OCI-M2 (cell line): Measurements from ENCODE around the gene NHERF1.

Experiments used
- DNase-seq: peaks from one replicate; lab custom pipeline; 2025; ENCODE audit not compliant: unreplicated experiment; lab: John Stamatoyannopoulos, UW

NHERF1 gene

DNA sequence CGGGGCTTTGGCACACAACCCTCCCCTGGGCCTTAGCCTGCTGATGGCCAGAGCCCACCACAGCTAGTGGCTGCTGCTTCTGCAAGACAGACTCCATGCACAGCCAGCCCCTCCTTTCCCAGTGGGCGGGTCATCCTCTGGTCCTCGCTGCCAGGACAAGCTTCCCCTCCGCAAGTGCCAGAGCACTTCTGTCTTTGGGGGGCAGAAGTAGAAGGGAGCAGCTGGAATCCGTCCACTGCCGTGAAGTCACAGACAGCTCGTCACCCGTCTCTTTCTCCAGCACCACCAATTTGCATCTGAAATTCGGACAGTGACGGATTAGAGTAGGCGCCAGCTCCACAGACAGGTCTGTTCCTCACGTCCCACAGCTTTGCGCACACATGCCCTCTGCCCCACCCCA is 59.0 kb downstream of the NHERF1 start:
- no peak for DNase-seq

DNA sequence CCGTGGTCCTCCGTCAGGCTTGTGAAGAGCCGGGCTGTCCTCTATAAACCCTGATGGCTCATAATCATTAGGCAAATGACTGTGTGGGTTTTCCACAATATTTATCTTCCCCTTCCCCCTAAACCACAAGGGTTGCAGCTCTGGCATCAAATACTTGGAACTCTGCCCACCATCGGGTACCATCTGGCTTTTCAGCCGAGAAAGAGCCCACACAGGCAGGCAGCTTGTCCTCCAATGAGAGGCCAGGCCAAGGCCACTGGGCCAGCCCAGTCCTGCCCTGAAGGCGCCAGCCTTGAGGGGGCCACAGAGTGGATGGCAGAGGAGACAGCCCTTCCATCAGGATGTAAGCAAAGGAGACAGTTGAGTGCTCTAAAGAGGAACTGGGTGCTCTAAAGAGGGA is 59.5 kb downstream of the NHERF1 start:
- DNase-seq: no peak

DNA sequence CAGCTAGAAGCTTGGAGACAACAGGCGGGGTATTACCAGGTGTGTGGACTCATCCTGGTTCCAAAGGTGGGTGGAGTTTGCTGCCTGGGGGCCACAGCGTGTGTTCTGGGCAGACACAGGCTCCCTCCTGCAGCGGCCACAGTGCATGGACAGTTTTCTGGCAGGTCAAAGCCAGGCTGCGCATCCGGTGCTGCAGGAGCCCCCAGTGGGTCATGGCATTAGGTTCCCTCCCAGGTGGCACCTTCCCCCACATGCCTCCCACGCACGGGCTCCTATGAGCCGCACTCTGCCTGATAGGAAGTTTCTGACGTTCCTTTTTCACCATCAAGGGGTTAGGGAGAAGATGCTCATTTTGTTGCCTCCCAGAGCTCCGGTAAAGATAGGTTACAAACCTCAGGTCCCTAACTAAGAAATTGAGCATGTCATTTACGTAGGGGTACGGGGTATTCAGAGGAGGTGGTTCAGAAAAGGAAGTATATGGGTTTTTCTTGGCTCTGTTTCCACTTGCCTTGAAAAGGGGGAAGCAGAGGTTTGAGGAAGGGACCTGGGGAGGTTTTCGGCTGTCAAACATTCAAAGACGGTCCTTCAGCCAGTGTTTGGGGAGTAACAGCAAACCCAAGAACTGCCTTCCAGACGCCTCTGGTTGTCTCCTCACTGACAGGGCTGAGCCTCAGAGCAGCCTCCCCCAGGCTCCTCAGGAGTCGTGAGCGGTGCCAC is 60.4 kb downstream of the NHERF1 start:
- DNase-seq: no peak

DNA sequence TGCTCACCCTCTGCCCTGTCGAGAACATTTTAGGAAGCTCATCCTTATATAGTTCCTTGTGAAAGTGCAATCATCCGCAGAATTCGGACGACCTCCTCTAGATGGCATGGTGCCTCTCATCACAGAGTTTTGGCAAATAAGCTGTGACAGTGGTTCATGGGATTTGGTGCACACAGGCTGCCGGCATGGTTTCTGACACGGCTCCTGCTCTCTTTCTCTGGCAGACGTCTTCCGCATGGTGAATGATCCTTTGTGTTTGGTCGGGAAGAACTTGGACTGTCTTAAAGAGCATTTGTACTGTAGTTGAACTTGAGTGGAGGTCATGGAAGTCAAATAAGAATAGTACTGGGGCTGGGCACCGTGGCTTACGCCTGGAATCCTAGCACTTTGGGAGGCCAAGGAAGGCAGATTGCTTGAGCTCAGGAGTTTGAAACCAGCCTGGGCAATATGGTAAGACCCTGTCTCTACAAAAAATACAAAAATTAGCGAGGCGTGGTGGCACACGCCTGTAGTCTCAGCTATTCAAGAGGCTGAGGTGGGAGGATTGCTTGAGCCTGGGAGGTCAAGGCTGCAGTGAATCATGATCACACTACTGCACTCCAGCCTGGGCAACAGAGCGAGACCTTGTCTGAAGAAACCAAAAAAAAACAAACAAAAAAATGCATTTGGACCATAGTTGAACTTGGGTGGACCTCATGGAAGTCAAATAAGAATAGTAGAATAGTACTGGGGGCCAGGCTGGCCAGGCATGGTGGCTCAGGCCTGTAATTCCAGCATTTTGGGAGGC is 62.5 kb downstream of the NHERF1 start:
- no peak for DNase-seq

DNA sequence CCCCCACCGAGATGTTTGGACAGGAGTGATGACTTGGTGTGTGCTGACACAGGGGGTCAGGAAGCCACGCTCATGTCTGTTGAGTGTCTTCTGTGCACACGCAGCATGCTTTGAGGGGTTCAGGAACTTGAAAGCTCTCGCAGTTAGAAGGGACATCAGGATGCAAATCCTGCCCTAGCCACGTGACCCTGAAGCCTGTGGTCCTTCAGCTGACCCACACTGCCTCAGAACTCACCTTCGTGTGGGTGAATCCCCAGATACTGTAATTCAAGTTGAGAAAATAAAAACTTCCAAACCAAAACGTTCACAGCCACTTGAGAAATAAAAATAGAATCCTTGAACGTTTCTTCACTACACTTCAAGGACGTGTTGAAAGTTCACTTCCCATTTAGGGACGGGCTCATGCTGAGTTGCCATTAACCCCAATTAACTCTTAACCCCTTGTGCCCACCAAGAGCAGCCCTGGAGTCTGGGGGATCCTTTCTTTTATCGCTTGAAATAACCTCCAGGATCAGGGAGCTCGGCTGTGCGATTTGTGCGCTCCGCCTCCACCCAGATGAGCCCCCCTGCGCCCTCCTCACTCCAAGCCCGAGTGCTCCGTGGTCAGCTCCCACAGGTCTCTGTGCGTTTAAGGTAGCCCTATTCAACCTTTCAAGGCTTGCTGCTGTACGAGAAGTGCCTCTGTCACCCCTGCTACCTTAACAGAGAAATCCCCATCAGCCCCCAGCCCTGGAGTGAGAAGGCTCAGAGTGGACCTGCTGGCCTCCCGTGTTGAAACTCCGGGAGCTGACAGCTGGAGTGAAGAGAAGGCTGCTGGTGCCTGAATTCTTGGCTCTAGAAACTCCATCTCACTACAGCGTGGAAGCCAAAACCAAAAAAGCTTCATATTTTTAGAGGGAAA is 63.9 kb downstream of the NHERF1 start:
- DNase-seq: no peak

DNA sequence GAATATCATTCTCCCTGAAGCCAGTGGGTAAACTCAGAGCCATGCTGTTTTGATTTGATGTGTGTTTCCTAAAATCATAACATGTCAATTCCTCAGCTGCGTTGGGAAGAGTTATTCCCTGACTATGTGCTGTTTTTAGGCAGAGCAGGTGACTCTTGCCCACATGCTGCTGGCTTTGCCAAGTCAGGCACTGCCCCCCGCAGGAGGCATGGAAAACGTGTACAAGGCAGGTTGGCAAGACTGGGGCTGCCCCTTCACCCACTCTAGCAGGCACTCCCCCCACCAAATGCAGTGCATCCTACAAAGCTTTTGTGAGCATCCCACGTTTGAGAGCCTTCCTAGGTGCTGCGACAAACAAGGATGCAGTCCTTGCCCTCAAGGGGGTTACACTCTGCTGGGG is 66.0 kb downstream of the NHERF1 start:
- no peak for DNase-seq

DNA sequence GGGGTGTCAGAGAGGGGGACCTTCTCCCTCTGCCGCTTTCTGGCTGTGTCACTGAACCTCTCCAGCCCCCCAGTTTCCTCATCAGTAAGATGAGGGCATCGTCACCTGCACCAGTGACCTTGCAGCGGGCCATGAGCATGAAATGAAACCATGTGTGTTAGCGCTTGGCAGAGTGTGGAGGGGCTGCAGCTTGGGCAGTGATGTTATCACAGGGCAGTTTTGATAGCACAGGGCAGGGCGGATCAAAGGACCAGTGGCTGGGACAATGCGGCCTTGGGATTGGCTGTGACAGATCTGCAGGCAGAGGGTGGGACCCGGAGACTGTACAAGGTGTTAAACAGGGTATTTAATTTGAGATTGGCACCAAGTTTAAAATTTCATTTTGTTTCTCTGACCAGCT is 66.6 kb downstream of the NHERF1 start:
- no peak for DNase-seq

DNA sequence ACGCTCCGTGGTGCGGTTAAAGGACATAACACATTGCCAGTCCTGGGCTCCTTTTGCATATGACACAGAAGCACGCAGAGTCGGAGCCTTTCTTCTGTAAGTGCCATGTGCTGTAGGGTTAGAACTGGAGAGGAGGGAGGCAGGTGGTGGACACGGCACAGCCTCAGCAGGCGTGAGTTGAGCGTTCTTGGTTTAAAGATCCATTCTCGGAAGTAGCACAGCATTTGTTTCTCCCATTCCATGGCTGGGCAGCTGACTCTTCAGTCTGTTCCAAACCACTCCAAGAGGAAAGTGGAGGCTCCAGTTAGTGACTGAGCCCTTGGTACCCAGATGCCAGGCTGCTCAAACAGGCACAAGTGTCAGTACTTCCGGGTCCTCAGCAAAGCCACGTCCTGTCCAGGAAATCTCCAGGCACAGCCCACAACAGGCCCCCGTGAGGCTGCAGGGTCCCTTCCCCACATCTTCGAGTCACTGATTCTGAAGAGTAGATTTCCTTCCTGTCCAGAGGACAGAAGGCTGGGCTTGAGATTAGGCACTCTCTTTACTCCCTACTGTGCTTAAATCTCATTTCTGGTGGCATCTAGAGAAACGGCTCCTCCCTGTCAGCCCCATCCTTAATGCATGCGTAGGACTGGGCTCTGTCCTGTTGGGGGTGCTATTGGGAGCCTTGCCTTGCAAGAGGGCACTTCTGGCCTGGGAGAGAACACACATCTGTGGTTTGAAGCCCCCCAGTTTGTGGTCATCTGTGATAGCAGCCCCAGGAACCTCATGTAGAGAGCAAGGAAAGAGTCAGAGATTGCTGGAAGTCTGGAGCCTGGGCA is 67.3 kb downstream of the NHERF1 start:
- no peak for DNase-seq

DNA sequence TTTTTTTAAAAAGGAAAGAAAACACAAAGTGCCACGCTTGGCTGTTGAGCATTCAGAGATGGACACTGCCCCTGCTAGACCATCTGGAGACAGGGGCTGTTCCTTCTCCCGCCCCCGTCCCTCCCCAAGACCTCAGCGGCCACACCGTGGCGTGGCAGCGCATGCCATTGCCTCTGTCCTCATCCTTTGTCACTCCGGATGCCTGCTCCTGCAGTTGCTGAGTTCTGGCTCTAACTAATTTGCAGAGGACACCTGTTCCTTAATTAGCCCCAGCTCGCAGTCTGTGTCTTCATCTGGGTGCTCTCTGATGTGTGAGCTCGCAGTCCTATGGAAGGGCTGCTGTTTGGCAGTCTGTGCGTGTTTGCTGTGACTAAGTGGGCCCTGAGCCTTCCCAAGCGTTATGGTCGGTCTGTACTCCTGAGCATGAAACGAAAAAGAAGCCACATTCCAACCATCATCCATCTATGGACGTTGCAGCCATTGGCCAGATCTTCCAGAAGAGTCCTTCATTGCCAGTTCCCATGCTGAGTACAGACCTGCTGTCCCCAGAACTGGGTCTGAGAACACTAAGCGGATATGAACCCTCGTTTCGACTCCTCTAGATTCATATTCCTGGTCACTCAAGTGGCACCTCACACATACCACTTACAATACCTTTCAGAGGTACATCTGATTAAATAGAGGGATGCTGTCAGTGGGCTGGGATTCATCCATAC is 68.6 kb downstream of the NHERF1 start:
- DNase-seq: no peak

DNA sequence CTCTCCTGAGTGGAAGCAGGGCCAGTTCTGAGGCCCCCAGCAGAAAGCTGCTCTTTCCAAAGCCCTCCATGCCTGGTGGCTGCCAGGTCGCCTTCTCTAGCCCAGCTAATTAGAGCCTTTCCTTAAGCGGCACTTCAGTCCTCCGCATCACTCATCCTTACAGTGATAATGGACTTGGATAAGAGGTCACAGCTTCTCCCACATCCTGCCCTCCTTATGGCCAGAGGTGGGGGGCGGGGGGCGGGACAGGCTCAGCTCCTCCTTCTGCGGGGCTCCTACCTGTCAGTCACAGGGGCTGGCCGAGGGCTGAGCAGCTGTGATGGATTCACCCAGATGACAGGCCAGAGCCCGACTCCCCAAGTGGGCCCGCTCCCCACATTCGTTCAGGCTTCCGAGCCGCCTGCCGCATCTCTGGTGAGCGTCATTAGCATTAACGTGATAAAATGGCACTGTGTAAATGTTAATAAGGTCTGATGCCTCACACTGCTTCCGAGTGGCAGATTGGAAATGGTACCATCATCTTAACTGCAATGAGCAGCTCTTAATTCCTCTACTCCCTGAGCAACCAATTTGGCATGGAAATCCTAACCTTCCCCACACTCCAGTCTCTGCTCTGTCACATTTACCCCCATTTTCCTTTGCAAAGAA is 70.0 kb downstream of the NHERF1 start:
- DNase-seq: no peak
